GM19238 (cell line): Measurements from ENCODE around the gene PPP1CC.
"Not testable (repeated sequence)": the region's sequence is repeated elsewhere in the genome, so short reads cannot be mapped to it uniquely, and the experiment has no call there.

Experiments used
- DNase-seq: peaks from one replicate; pipeline ENCODE4 v3.0.0; 2011; ENCODE audit warnings: low spot score; ENCODE audit not compliant: insufficient read length

The PPP1CC gene

GRCh38 chr12:110726028-110726427 is 16.7 kb downstream of the PPP1CC start:
- no peak for DNase-seq

- no peak for DNase-seq
These were observed 17.4 kb downstream of the PPP1CC start for GRCh38 chr12:110725267-110725666.

- DNase-seq: not testable (repeated sequence)
These were observed 19.8 kb downstream of the PPP1CC start for GRCh38 chr12:110722892-110723291.

- DNase-seq: no peak
These were observed 21.1 kb downstream of the PPP1CC start for GRCh38 chr12:110721570-110721969.

GRCh38 chr12:110720516-110720915 is 22.2 kb downstream of the PPP1CC start:
- DNase-seq: no peak

- no peak for DNase-seq
These were observed 24.3 kb downstream of the PPP1CC start for GRCh38 chr12:110718222-110718908.

GRCh38 chr12:110717037-110717436 is 25.7 kb downstream of the PPP1CC start:
- DNase-seq: no peak

- no peak for DNase-seq
These were observed 33.8 kb downstream of the PPP1CC start for GRCh38 chr12:110708917-110709316.

GRCh38 chr12:110705309-110705708 is 37.4 kb downstream of the PPP1CC start:
- no peak for DNase-seq

GRCh38 chr12:110704750-110705149 is 37.9 kb downstream of the PPP1CC start:
- no peak for DNase-seq

- no peak for DNase-seq
These were observed 38.5 kb downstream of the PPP1CC start for GRCh38 chr12:110704231-110704630.

GRCh38 chr12:110702081-110702480 is 40.6 kb downstream of the PPP1CC start:
- DNase-seq: no peak

GRCh38 chr12:110699591-110700445 is 42.9 kb downstream of the PPP1CC start:
- DNase-seq: no peak

GRCh38 chr12:110698171-110698902 is 44.4 kb downstream of the PPP1CC start:
- peak; percentile 66 for DNase-seq

GRCh38 chr12:110697236-110697635 is 45.5 kb downstream of the PPP1CC start:
- DNase-seq: no peak

- DNase-seq: no peak
These were observed 46.4 kb downstream of the PPP1CC start for GRCh38 chr12:110696283-110696682.

GRCh38 chr12:110694330-110694901 is 48.3 kb downstream of the PPP1CC start:
- no peak for DNase-seq

GRCh38 chr12:110693731-110694130 is 49.0 kb downstream of the PPP1CC start:
- DNase-seq: no peak

GRCh38 chr12:110690127-110690430 is 52.6 kb downstream of the PPP1CC start:
- no peak for DNase-seq

- DNase-seq: peak; percentile 74
These were observed 53.2 kb downstream of the PPP1CC start for GRCh38 chr12:110689281-110690126.
